WTC11 (cell line): ENCODE data around the gene ZMIZ1.

ENCODE experiments used
- ATF1 ChIP-seq: sonication (generic); formaldehyde crosslinking; IDR thresholded peaks from 2 replicates; pipeline ENCODE4 v1.8.1; 2023; ENCODE audit warnings: mild to moderate bottlenecking, moderate library complexity, missing genetic modification reagents
- CREM ChIP-seq: sonication (generic); formaldehyde crosslinking; IDR thresholded peaks from 2 replicates; pipeline ENCODE4 v1.8.1; 2022; ENCODE audit warnings: mild to moderate bottlenecking, missing genetic modification reagents, moderate library complexity
- FOXJ3 ChIP-seq: sonication (generic); formaldehyde crosslinking; IDR thresholded peaks from 2 replicates; pipeline ENCODE4 v1.9.0; 2021; ENCODE audit warnings: missing genetic modification reagents, mild to moderate bottlenecking, borderline replicate concordance
- SMAD4 ChIP-seq: sonication (generic); formaldehyde crosslinking; IDR thresholded peaks from 2 replicates; pipeline ENCODE4 v1.8.0; 2022; ENCODE audit warnings: mild to moderate bottlenecking, missing genetic modification reagents
- ZBTB21 ChIP-seq: sonication (generic); formaldehyde crosslinking; IDR thresholded peaks from 2 replicates; pipeline ENCODE4 v1.8.1; 2023; ENCODE audit warnings: mild to moderate bottlenecking, missing genetic modification reagents, borderline replicate concordance
- TF ChIP-seq, protein P1 (sequence below): fragments of 200-600 bp; IDR thresholded peaks from 2 replicates; pipeline ENCODE4 v1.8.0; 2022; ENCODE audit warnings: antibody characterized with exemption
- TF ChIP-seq, protein P2 (sequence below): sonication (generic); formaldehyde crosslinking; IDR thresholded peaks from 2 replicates; pipeline ENCODE4 v1.8.1; 2022; ENCODE audit warnings: low read depth, missing genetic modification reagents, borderline replicate concordance
- TF ChIP-seq, protein P3 (sequence below): sonication (generic); formaldehyde crosslinking; IDR thresholded peaks from 2 replicates; pipeline ENCODE4 v1.8.1; 2023; ENCODE audit warnings: mild to moderate bottlenecking, missing genetic modification reagents

DNA sequence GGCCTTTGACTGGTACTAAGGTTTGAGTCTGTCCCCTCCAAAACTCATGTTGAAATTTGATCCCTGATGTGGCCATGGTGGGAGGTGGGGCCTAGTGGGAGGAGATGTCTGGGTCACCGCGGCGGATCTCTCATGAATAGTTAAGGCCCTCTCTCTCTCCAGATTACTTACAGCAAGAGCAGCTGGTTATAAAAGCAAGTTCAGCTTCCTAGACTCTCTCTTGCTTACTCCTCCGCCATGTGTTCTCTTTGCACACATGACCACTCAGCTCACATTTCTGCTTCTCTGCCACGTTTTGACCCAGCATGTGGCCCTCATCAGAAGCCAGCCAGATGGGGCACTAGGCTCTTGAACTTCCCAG, 29.9 kb upstream of the ZMIZ1 start:
- TF ChIP-seq, protein P1, sequence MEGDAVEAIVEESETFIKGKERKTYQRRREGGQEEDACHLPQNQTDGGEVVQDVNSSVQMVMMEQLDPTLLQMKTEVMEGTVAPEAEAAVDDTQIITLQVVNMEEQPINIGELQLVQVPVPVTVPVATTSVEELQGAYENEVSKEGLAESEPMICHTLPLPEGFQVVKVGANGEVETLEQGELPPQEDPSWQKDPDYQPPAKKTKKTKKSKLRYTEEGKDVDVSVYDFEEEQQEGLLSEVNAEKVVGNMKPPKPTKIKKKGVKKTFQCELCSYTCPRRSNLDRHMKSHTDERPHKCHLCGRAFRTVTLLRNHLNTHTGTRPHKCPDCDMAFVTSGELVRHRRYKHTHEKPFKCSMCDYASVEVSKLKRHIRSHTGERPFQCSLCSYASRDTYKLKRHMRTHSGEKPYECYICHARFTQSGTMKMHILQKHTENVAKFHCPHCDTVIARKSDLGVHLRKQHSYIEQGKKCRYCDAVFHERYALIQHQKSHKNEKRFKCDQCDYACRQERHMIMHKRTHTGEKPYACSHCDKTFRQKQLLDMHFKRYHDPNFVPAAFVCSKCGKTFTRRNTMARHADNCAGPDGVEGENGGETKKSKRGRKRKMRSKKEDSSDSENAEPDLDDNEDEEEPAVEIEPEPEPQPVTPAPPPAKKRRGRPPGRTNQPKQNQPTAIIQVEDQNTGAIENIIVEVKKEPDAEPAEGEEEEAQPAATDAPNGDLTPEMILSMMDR, result no peak
- no peak for TF ChIP-seq ATF1 (CRISPR knock-in tag)
- TF ChIP-seq, protein P2, sequence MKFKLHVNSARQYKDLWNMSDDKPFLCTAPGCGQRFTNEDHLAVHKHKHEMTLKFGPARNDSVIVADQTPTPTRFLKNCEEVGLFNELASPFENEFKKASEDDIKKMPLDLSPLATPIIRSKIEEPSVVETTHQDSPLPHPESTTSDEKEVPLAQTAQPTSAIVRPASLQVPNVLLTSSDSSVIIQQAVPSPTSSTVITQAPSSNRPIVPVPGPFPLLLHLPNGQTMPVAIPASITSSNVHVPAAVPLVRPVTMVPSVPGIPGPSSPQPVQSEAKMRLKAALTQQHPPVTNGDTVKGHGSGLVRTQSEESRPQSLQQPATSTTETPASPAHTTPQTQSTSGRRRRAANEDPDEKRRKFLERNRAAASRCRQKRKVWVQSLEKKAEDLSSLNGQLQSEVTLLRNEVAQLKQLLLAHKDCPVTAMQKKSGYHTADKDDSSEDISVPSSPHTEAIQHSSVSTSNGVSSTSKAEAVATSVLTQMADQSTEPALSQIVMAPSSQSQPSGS, result no peak
- no peak for TF ChIP-seq ZBTB21 (CRISPR knock-in tag)
- no peak for TF ChIP-seq FOXJ3 (CRISPR knock-in tag)
- TF ChIP-seq CREM (CRISPR knock-in tag), result no peak
- TF ChIP-seq, protein P3, sequence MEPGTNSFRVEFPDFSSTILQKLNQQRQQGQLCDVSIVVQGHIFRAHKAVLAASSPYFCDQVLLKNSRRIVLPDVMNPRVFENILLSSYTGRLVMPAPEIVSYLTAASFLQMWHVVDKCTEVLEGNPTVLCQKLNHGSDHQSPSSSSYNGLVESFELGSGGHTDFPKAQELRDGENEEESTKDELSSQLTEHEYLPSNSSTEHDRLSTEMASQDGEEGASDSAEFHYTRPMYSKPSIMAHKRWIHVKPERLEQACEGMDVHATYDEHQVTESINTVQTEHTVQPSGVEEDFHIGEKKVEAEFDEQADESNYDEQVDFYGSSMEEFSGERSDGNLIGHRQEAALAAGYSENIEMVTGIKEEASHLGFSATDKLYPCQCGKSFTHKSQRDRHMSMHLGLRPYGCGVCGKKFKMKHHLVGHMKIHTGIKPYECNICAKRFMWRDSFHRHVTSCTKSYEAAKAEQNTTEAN (CRISPR knock-in tag), result no peak
- TF ChIP-seq SMAD4 (CRISPR knock-in tag), result no peak
